Esophagus muscularis mucosa (tissue), 4 donors: ENCODE results near the gene ADAMTSL4. TPM values are rescaled to one million over a fixed set of nuclear protein-coding genes. Genes with fewer than 3 reads are reported as not detected.
"Not testable (repeated sequence)": the region's sequence is repeated elsewhere in the genome, so short reads cannot be mapped to it uniquely, and the experiment has no call there.

Experiments used
- DNase-seq: peaks from one replicate; pipeline ENCODE4 v3.0.0-alpha.2; 2017; ENCODE audit errors: extremely low spot score
- H3K27ac ChIP-seq, 4 donors: fragments of 200-600 bp; sonication (generic); replicated peaks in 1 of 4; 1 replicate in 3 of 4; 2 replicates in 1 of 4; pipeline ENCODE4 v1.5.1; 2016 to 2019; ENCODE audit warnings: mild to moderate bottlenecking in 1 of 4
- H3K27me3 ChIP-seq, 4 donors: fragments of 200-600 bp; sonication (generic); one replicate each; pipeline versions ENCODE4 v1.5.1 to v1.6.0; 2016 to 2019
- H3K36me3 ChIP-seq, 4 donors: fragments of 200-600 bp; sonication (generic); one replicate each; pipeline ENCODE4 v1.5.1; 2016 to 2019
- H3K4me1 ChIP-seq, 4 donors: fragments of 200-600 bp; sonication (generic); one replicate each; pipeline ENCODE4 v1.5.1; 2016 to 2019
- H3K4me3 ChIP-seq, 4 donors: fragments of 200-600 bp; sonication (generic); 1 replicate in 2 of 4; 2 replicates in 2 of 4; pipeline ENCODE4 v1.5.1; 2016 to 2019; ENCODE audit warnings: mild to moderate bottlenecking in 4 of 4, moderate library complexity in 1 of 4
- H3K9me3 ChIP-seq, 4 donors: fragments of 200-600 bp; sonication (generic); 1 replicate in 3 of 4; 2 replicates in 1 of 4; pipeline ENCODE4 v1.5.1; 2016 to 2019
- CTCF ChIP-seq, 3 experiments: fragments of 200-600 bp in 2 of 3; fragments of 450-650 bp in 1 of 3; sonication (generic) in 2 of 3; IDR thresholded peaks; one replicate each; pipeline ENCODE4 v1.5.1; 2017 to 2019; ENCODE audit warnings: antibody characterized with exemption in 3 of 3, mild to moderate bottlenecking in 2 of 3, moderate library complexity in 1 of 3
- EP300 ChIP-seq: sonication (generic); formaldehyde crosslinking; IDR thresholded peaks from one replicate; pipeline ENCODE4 v1.6.1; 2017; ENCODE audit warnings: antibody characterized with exemption
- POLR2A ChIP-seq: fragments of 450-650 bp; IDR thresholded peaks from one replicate; pipeline ENCODE4 v1.6.1; 2017; ENCODE audit warnings: antibody characterized with exemption, moderate library complexity, mild to moderate bottlenecking, low read depth
- POLR2AphosphoS5 ChIP-seq, 2 donors: sonication (generic); formaldehyde crosslinking; IDR thresholded peaks; one replicate each; pipeline ENCODE4 v1.6.1; 2017; ENCODE audit warnings: antibody characterized with exemption in 2 of 2
- WGBS: methylation state at CpG from one replicate; pipeline ENCODE4 v1.1.5; 2018; 5-methylcytosine and 5-hydroxymethylcytosine counted together
- intact Hi-C: fragments of 100-400 bp; cut with DNase I; formaldehyde crosslinking; loops from one replicate; pipeline ENCODE4 v1.15.1; 2023
- total RNA-seq, 4 donors: library from RNA; depleted of rRNA; stranded (reverse); fragments of >200 nt; gene quantifications; one replicate each; pipeline versions ENCODE4 v1.1.0 to v1.2.1, GENCODE V29; 2016

The ADAMTSL4 gene
- total RNA-seq, 4 donors from 2014 or later = 33.6 to 86.1 (median 48.2) TPM

GRCh38 chr1:150564051-150564991, 15.1 kb downstream of the ADAMTSL4 start:
- peak overlapping the region in 2 of 4 donors; percentile 1 to 33 for H3K4me3 ChIP-seq
- TF ChIP-seq POLR2A = no peak
- no peak for TF ChIP-seq CTCF (IDR thresholded peaks at IDR 0.05)
- no peak for TF ChIP-seq POLR2AphosphoS5 (IDR thresholded peaks at IDR 0.05)
- no peak for TF ChIP-seq EP300
- peak overlapping the region; percentile 93 to 100 (median 98) for H3K27ac ChIP-seq
- no peak for DNase-seq
- H3K4me1 ChIP-seq = peaks cover 83 to 95% (median 91%) of the 10 kb centered on the region in 4 donors
- no peaks in the 10 kb centered on the region for H3K27me3 ChIP-seq
- H3K9me3 ChIP-seq = no peaks in the 10 kb centered on the region
- intact Hi-C loops = no loop called here
- H3K36me3 ChIP-seq = peaks cover 0 to 2% (median under 1%) of the 10 kb centered on the region in 4 donors
- WGBS = 73% methylated on average over 5 of the region's 5 CpGs

DNA sequence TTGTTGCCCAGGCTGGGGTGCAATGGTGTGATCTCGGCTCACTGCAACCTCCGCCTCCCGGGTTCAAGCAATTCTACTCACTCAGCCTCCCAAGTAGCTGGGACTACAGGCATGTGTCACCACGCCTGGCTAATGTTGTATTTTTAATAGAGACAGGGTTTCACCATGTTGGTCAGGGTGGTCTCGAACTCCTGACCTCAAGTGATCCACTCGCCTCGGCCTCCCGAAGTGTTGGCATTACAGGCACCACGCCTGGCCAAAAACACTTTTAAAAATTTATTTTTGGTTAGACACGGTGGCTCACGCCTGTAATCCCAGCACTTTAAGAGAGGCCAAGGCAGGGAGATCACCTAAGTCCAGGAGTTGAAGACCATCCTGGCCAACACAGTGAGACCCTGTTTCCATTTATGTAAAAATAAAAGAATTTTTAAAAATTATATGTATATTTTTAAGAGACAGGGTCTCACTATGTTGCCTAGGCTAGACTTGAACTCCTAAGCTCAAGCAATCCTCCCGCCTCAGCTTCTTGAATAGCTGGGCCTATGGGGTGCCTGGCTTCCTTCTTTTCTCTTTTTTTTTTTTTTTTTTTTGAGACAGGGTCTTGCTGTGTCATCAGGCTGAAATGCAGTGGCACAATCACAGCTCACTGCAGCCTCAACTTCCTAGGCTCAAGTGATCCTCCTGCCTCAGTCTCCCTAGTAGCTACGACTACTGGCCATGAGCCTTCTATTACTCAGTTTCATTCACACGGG, 16.2 kb downstream of the ADAMTSL4 start:
- WGBS = 84% methylated on average over 14 of the region's 14 CpGs
- H3K9me3 ChIP-seq, DNase-seq, intact Hi-C loops, H3K27me3 ChIP-seq, H3K4me3 ChIP-seq: not testable (repeated sequence)
- Histone ChIP-seq H3K27ac (peak overlapping the region; percentile 93 to 100 (median 98)), H3K4me1 (peaks cover 83 to 95% (median 91%) of the 10 kb centered on the region in 4 donors), H3K36me3 (peaks cover 0 to 12% (median 3%) of the 10 kb centered on the region in 4 donors)

GRCh38 chr1:150566589-150567340, 17.6 kb downstream of the ADAMTSL4 start:
- Histone ChIP-seq H3K36me3 (peaks cover 0 to 26% (median 12%) of the 10 kb centered on the region in 4 donors), H3K27me3 (no peaks in the 10 kb centered on the region), H3K9me3 (no peaks in the 10 kb centered on the region), H3K27ac (peak overlapping the region; percentile 93 to 100 (median 98)), H3K4me3 (peak overlapping the region; percentile 45 to 53 (median 51)), H3K4me1 (peaks cover 93 to 100% (median 98%) of the 10 kb centered on the region in 4 donors)
- intact Hi-C loops = no loop called here
- 76% methylated on average over 12 of the region's 12 CpGs for WGBS
- no peak for DNase-seq
- TF ChIP-seq POLR2A (no peak), POLR2AphosphoS5 (IDR thresholded peaks at IDR 0.05) (peak in 1 of 2 donors; percentile 27), EP300 (no peak), CTCF (IDR thresholded peaks at IDR 0.05) (no peak)

DNA sequence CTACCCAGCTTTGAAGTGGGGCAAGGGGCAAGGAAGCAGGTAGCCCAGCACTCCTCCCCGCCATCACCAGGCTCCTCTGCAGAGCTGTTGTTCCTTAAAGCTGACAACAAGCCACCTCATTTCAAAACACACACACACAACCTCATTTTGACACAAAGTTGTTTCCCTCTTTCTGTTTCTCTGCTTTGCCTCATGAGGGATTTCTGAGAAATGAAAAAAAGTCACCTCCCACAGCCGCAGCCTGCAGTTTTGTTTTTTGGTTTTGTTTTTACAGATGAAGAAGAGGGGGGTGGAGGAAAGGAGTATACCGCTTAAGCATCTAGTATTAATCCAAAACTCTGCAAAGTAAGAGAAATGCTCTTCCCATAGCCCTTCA, 18.1 kb downstream of the ADAMTSL4 start:
- intact Hi-C loops = no loop called here
- no peaks in the 10 kb centered on the region for H3K9me3 ChIP-seq
- H3K27ac ChIP-seq = peak overlapping the region; percentile 93 to 100 (median 98)
- WGBS = 9% methylated on average over 3 of the region's 3 CpGs
- DNase-seq = no peak
- peaks cover under 1 to 31% (median 18%) of the 10 kb centered on the region in 4 donors for H3K36me3 ChIP-seq
- TF ChIP-seq EP300 = no peak
- H3K27me3 ChIP-seq = no peaks in the 10 kb centered on the region
- H3K4me1 ChIP-seq = peaks cover 96 to 100% (median 100%) of the 10 kb centered on the region in 4 donors
- peak overlapping the region; percentile 45 to 53 (median 51) for H3K4me3 ChIP-seq

GRCh38 chr1:150567717-150568593, 18.7 kb downstream of the ADAMTSL4 start:
- H3K36me3 ChIP-seq = peaks cover 7 to 38% (median 24%) of the 10 kb centered on the region in 4 donors
- no peaks in the 10 kb centered on the region for H3K9me3 ChIP-seq
- H3K27ac ChIP-seq = peak overlapping the region; percentile 93 to 100 (median 98)
- peaks cover 96 to 100% (median 100%) of the 10 kb centered on the region in 4 donors for H3K4me1 ChIP-seq
- no peaks in the 10 kb centered on the region for H3K27me3 ChIP-seq
- intact Hi-C loops = no loop called here
- WGBS = 1% methylated on average over 10 of the region's 10 CpGs
- no peak for TF ChIP-seq POLR2A
- peak in 1 of 2 donors; percentile 96 for TF ChIP-seq POLR2AphosphoS5 (IDR thresholded peaks at IDR 0.05)
- TF ChIP-seq CTCF (IDR thresholded peaks at IDR 0.05) = no peak
- peak; percentile 95 for TF ChIP-seq EP300
- H3K4me3 ChIP-seq = peak overlapping the region; percentile 45 to 53 (median 51)
- no peak for DNase-seq
